GM12891 (cell line): ENCODE measurements around the gene SET.

Source experiments
- POLR2AphosphoS5 ChIP-seq: IDR thresholded peaks from 2 replicates; pipeline ENCODE4 v1.6.1; 2011; ENCODE audit warnings: low read depth, low read length, control low read depth
- SPI1 ChIP-seq: IDR thresholded peaks from 2 replicates; pipeline ENCODE4 v1.6.1; 2011; ENCODE audit warnings: low read depth, low read length, control low read depth

DNA sequence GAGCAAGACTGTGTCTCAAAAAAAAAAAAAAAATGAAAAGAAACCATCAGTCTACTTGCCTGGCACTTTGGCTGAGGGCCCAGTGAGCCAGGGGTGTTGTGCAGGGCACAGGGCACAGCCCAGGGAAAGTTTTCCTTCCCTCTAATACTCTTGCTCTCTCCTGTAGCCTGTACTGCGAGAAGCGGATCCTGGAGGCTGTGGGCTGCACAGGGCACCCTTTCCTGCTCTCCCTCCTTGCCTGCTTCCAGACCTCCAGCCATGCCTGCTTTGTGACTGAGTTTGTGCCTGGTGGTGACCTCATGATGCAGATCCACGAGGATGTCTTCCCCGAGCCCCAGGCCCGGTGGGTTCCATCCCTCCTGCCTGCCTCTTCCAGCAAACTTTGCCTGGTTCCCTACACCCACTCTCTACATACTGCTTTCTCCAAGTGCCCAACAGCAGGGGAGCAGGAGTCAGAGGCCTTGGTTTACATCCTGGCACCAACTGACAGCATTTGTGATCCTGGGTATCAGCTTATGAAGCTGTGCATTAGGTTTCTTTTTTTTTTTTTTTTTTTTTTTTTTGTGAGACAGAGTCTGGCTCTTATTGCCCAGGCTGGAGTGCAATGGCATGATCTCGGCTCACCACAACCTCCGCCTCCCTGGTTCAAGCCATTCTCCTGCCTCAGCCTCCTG is 27.7 kb downstream of the SET start:
- TF ChIP-seq POLR2AphosphoS5 (no peak), SPI1 (no peak)
